ENCODE results near the gene PLXNB2. TPM values are rescaled to one million over a fixed set of nuclear protein-coding genes. Genes with fewer than 3 reads are reported as not detected.
A peak's percentile ranks its signal among the peaks of the same experiment; 100 is the strongest.

PLXNB2 gene
- total and polyA plus RNA-seq, 11 donors: 35.1 to 139 (median 53.0) TPM

DNA sequence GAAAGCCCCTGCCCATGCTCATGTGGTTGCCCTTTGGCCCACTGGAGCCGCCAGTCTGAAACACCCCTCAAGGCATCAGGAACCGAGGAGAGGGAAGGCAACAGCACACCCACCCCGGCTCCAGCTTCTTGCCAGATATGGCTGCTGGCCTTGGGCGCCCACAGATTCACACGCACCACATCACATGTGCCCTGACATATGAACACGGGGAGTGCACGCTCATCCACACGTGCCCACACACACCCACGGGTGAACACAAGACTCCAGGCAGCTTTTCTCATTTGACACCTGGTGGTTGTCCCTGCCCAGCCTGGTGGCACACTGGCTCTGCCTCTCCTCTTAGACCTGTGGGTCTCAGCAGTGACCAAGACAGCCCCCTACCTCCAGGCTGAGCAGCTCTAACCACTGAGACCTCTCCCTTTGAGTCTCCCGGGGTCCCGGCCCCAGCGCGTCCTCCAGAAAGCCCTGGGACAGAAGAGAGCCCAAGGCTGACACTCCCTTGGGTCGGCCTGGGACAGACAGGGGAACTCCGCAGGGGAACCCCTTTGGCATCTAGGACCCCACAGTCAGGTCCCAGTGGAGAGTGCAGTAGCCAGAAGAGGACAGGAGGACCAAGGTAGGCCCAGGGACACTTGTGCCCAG, 43.2 kb downstream of the PLXNB2 start:
- Histone ChIP-seq H3K27ac (no peak overlapping the region), H3K9me3 (no peaks in the 10 kb centered on the region), H3K27me3 (peaks cover 0 to 15% (median 0%) of the 10 kb centered on the region in 9 donors), H3K4me3 (no peak overlapping the region), H3K4me1 (peaks cover 6 to 57% (median 29%) of the 10 kb centered on the region in 12 donors), H3K36me3 (no peaks in the 10 kb centered on the region)
- intact Hi-C loops (cut with DNase I): no loop called here
- TF ChIP-seq CTCF (IDR thresholded peaks at IDR 0.05) (no peak), POLR2A (IDR thresholded peaks at IDR 0.05) (no peak)
- DNase-seq (no peak), ATAC-seq (no peak)
- 89 to 91% (median 90%) methylated on average over 12 to 15 of the region's 15 CpGs for WGBS, 4 donors

GRCh38 chr22:50262973-50263617, 44.4 kb downstream of the PLXNB2 start:
- Histone ChIP-seq H3K4me1 (peaks cover 7 to 57% (median 22%) of the 10 kb centered on the region in 12 donors), H3K27me3 (peaks cover 0 to 13% (median 0%) of the 10 kb centered on the region in 9 donors), H3K4me3 (no peak overlapping the region), H3K27ac (no peak overlapping the region), H3K36me3 (no peaks in the 10 kb centered on the region), H3K9me3 (no peaks in the 10 kb centered on the region)
- intact Hi-C loops (cut with DNase I): no loop called here
- no peak for TF ChIP-seq POLR2A (IDR thresholded peaks at IDR 0.05)
- TF ChIP-seq CTCF (IDR thresholded peaks at IDR 0.05): no peak
- WGBS, 4 donors: 60 to 68% (median 63%) methylated on average over 9 of the region's 9 CpGs
- DNase-seq: no peak
- ATAC-seq: no peak

DNA sequence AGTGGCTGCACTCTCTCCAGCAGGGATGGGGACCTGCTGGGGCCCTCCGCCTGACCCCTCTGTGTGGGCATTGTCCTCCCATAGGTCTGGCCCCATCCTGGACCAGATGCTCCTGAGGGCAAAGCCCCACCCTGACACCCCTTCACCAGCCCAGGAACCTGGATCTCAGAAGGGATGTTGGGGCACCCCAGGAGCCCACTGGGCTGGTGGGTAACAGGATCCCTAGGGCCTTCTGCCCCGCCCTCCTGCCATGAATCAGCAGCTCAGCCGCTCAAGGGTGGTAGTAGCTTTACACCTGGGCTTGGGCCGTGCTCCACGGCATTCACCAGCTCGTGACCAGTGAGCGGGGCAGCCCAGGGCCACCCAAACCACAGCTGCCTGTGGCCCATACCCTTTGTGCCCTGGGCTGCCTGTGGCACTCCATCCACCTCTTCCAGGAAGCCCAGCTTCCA, 45.0 kb downstream of the PLXNB2 start:
- Histone ChIP-seq H3K4me1 (peaks cover 6 to 57% (median 19%) of the 10 kb centered on the region in 12 donors), H3K27me3 (peaks cover 0 to 13% (median 0%) of the 10 kb centered on the region in 9 donors), H3K36me3 (no peaks in the 10 kb centered on the region), H3K4me3 (peak overlapping the region in 1 of 12 donors; percentile 68), H3K27ac (peak overlapping the region in 1 of 12 donors; percentile 70), H3K9me3 (no peaks in the 10 kb centered on the region)
- 68 to 86% (median 80%) methylated on average over 6 to 7 of the region's 7 CpGs for WGBS, 4 donors
- intact Hi-C loops (cut with DNase I): no loop called here
- TF ChIP-seq POLR2A (IDR thresholded peaks at IDR 0.05) (no peak), CTCF (IDR thresholded peaks at IDR 0.05) (no peak)
- ATAC-seq (no peak), DNase-seq (no peak)

Measured in heart left ventricle (tissue), 16 donors.